Measurements from ENCODE around the gene MALAT1. TPM values are rescaled to one million over a fixed set of nuclear protein-coding genes. Genes with fewer than 3 reads are reported as not detected.
A peak's percentile ranks its signal among the peaks of the same experiment; 100 is the strongest.

The MALAT1 gene
- total and polyA plus RNA-seq, 2 of the 13 experiments (the other 11 are each of a cell fraction or from before 2014, with no cell fraction given), result 143 to 1,237 TPM

DNA sequence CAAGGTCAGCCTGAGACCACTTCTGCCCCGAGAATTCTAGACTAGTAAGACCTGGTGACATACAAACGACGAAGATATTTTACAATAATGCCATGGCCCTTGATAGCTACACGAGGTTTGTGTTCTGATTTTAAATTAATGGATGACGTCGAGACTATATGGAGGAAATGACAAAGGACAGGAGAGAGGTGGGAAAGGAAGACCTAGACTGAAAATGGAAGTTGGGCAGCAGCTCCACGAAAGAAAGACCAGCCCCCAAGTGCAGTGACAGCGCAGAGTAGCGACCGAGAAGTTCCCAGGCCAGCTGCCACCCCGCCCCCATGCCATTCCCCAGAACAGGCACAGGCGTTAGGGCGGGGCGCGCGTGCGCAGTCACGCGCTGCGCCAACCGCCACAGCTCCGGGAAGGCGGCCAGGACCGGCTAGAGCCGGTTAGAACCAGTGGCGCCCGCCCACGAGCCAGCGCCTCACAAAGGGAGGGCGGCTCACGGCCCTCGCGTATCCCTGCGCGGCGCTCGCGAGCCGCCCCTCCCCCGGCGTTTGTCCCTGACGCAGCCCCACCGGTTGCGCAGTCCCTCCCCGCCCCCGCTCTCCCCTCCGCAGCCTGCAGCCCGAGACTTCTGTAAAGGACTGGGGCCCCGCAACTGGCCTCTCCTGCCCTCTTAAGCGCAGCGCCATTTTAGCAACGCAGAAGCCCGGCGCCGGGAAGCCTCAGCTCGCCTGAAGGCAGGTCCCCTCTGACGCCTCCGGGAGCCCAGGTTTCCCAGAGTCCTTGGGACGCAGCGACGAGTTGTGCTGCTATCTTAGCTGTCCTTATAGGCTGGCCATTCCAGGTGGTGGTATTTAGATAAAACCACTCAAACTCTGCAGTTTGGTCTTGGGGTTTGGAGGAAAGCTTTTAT lies 1.5 kb upstream of the MALAT1 start (continued):
- TF ChIP-seq, protein P1, sequence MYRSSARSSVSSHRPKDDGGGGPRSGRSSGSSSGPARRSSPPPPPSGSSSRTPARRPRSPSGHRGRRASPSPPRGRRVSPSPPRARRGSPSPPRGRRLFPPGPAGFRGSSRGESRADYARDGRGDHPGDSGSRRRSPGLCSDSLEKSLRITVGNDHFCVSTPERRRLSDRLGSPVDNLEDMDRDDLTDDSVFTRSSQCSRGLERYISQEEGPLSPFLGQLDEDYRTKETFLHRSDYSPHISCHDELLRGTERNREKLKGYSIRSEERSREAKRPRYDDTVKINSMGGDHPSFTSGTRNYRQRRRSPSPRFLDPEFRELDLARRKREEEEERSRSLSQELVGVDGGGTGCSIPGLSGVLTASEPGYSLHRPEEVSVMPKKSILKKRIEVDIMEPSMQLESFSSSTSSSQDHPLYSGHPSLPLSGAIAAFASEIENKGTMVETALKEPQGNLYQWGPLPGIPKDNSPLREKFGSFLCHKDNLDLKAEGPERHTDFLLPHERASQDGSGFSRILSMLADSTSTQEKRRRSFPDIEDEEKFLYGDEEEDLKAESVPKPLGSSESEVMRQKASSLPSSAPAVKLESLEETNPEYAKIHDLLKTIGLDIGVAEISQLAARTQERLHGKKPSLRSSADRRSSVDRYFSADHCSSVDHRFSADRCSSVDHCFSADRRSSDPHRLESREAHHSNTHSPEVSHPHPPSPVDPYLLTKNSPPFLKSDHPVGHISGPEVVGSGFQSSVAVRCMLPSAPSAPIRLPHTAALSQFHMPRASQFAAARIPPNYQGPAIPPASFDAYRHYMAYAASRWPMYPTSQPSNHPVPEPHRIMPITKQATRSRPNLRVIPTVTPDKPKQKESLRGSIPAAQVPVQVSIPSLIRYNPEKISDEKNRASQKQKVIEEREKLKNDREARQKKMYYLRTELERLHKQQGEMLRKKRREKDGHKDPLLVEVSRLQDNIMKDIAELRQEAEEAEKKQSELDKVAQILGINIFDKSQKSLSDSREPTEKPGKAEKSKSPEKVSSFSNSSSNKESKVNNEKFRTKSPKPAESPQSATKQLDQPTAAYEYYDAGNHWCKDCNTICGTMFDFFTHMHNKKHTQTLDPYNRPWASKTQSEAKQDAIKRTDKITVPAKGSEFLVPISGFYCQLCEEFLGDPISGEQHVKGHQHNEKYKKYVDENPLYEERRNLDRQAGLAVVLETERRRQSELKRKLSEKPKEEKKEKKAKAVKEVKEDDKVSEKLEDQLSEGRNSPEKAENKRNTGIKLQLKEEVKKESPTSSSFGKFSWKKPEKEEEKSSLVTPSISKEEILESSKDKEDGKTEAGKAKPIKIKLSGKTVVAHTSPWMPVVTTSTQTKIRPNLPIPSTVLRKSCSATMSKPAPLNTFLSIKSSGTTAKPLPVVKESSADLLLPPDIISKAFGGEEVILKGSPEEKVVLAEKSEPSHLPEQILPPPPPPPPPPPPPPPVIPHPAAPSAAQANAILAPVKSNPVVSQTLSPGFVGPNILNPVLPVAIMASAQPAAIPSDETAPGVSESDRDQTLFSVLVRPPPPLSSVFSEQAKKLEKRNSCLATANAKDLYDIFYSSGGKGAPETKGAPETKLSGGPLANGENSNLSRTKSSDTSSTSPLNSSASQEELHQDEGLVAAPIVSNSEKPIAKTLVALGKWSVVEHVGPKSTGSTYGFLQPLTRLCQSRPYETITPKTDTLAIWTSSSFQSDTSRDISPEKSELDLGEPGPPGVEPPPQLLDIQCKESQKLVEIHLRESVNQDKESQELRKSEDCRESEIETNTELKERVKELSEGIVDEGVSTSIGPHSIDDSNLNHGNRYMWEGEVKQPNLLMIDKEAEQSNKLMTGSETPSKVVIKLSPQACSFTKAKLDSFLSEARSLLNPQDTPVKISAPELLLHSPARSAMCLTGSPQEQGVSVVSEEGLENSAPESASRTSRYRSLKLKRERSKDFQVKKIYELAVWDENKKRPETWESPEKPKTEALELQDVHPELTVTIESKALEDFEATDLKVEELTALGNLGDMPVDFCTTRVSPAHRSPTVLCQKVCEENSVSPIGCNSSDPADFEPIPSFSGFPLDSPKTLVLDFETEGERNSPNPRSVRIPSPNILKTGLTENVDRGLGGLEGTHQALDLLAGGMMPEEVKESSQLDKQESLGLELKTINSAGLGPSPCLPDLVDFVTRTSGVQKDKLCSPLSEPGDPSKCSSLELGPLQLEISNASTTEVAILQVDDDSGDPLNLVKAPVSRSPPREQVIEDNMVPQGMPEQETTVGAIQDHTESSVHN (CRISPR knock-in tag; IDR thresholded peaks at IDR 0.05), result no peak; the same call in 1 of the 2 replicates
- TF ChIP-seq CBX1 (IDR thresholded peaks at IDR 0.05; ENCODE audit: low read depth) (peak; percentile 30), POLR2A (IDR thresholded peaks at IDR 0.05; ENCODE audit: insufficient read depth in 1 of 2, low read depth in 2 of 2, low read length in 2 of 2) (peak; percentile 60 to 84), ZNF446 (CRISPR knock-in tag; IDR thresholded peaks at IDR 0.05) (peak; percentile 48; the same call in 1 of the 2 replicates), RAD51 (IDR thresholded peaks at IDR 0.05; ENCODE audit: borderline replicate concordance) (no peak), ZNF710 (CRISPR knock-in tag; IDR thresholded peaks at IDR 0.05; ENCODE audit: borderline replicate concordance) (0 out of 2 replicates have a peak, but pooled peaks have one; percentile 60), DMAP1 (CRISPR knock-in tag; IDR thresholded peaks at IDR 0.05) (peak; percentile 99), POLR2AphosphoS2 (IDR thresholded peaks at IDR 0.05; ENCODE audit: low read depth, low read length) (peak; percentile 77), AKAP8 (CRISPR knock-in tag; IDR thresholded peaks at IDR 0.05) (peak; percentile 83), NFE2L1 (CRISPR knock-in tag; IDR thresholded peaks at IDR 0.05; ENCODE audit: borderline replicate concordance) (no peak), MED13 (CRISPR knock-in tag; IDR thresholded peaks at IDR 0.05) (peak; percentile 92), RBM22 (optimal IDR thresholded peaks at IDR 0.05; ENCODE audit: low read length) (peak; percentile 39), HDAC1 (CRISPR knock-in tag; IDR thresholded peaks at IDR 0.05) (peak; percentile 87), TEAD3 (CRISPR knock-in tag; optimal IDR thresholded peaks at IDR 0.05; ENCODE audit: borderline replicate concordance) (peak; percentile 85)
- TF ChIP-seq, protein P2, sequence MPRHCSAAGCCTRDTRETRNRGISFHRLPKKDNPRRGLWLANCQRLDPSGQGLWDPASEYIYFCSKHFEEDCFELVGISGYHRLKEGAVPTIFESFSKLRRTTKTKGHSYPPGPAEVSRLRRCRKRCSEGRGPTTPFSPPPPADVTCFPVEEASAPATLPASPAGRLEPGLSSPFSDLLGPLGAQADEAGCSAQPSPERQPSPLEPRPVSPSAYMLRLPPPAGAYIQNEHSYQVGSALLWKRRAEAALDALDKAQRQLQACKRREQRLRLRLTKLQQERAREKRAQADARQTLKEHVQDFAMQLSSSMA (CRISPR knock-in tag; IDR thresholded peaks at IDR 0.05), result no peak; the same call in 1 of the 2 replicates

Measured in HepG2 (cell line).